Spleen (tissue), 11 donors: Measurements from ENCODE around the gene LSAMP. TPM values are rescaled to one million over a fixed set of nuclear protein-coding genes. Genes with fewer than 3 reads are reported as not detected.

Source experiments
- DNase-seq: peaks from one replicate; pipeline ENCODE4 v3.0.0-alpha.2; 2020
- H3K27ac ChIP-seq, 8 donors: fragments of 200-600 bp; sonication (generic) in 7 of 8; 1 replicate in 4 of 8; 2 replicates in 4 of 8; pipeline versions ENCODE4 v1.5.0 to v1.8.0; 2016 to 2021; ENCODE audit warnings: inconsistent platforms in 4 of 8, mild to moderate bottlenecking in 4 of 8, moderate library complexity in 1 of 8
- H3K27me3 ChIP-seq, 7 donors: fragments of 200-600 bp; sonication (generic) in 6 of 7; replicated peaks in 1 of 7; 1 replicate in 4 of 7; 2 replicates in 3 of 7; pipeline versions ENCODE4 v1.5.0 to v1.8.0; 2016 to 2021; ENCODE audit warnings: inconsistent platforms in 3 of 7, mild to moderate bottlenecking in 1 of 7
- H3K36me3 ChIP-seq, 6 donors: fragments of 200-600 bp; sonication (generic) in 5 of 6; 1 replicate in 4 of 6; 2 replicates in 2 of 6; pipeline versions ENCODE4 v1.5.0 to v1.8.0; 2016 to 2021; ENCODE audit warnings: inconsistent platforms in 2 of 6
- H3K4me1 ChIP-seq, 6 donors: fragments of 200-600 bp; sonication (generic) in 5 of 6; 1 replicate in 3 of 6; 2 replicates in 3 of 6; pipeline versions ENCODE4 v1.5.0 to v1.8.0; 2016 to 2021; ENCODE audit warnings: inconsistent platforms in 3 of 6
- H3K4me3 ChIP-seq, 8 donors: fragments of 200-600 bp; sonication (generic) in 7 of 8; 1 replicate in 4 of 8; 2 replicates in 4 of 8; pipeline versions ENCODE4 v1.5.0 to v1.8.0; 2016 to 2021; ENCODE audit warnings: inconsistent platforms in 4 of 8, mild to moderate bottlenecking in 4 of 8, moderate library complexity in 2 of 8
- H3K9me3 ChIP-seq, 8 donors: fragments of 200-600 bp; sonication (generic) in 7 of 8; 1 replicate in 4 of 8; 2 replicates in 4 of 8; pipeline versions ENCODE4 v1.5.0 to v1.8.0; 2016 to 2021; ENCODE audit warnings: inconsistent platforms in 4 of 8
- CTCF ChIP-seq, 11 experiments: fragments of 200-600 bp in 7 of 11; fragments of 450-650 bp in 4 of 11; sonication (generic) in 4 of 11; IDR thresholded peaks in 8 of 11; conservative IDR thresholded peaks in 3 of 11; 1 replicate in 7 of 11; 2 replicates in 4 of 11; pipeline versions ENCODE4 v1.4.0 to v1.8.0; 2016 to 2021; ENCODE audit warnings: antibody characterized with exemption in 11 of 11, inconsistent platforms in 4 of 11, mild to moderate bottlenecking in 1 of 11
- POLR2A ChIP-seq, 3 donors: fragments of 450-650 bp; IDR thresholded peaks; one replicate each; pipeline ENCODE4 v1.5.1; 2017; ENCODE audit warnings: antibody characterized with exemption in 3 of 3, mild to moderate bottlenecking in 1 of 3
- POLR2AphosphoS5 ChIP-seq, 3 donors: sonication (generic); formaldehyde crosslinking; IDR thresholded peaks; one replicate each; pipeline ENCODE4 v1.5.1; 2017; ENCODE audit warnings: antibody characterized with exemption in 3 of 3
- WGBS, 5 donors: extraction: QIAGEN DNeasy Blood & Tissue Kit in 3 of 5; methylation state at CpG; one replicate each; pipeline versions ENCODE4 v1.1.5 to v1.1.7; 2013 to 2018; 5-methylcytosine and 5-hydroxymethylcytosine counted together
- intact Hi-C: fragments of 100-400 bp; cut with DNase I; formaldehyde crosslinking; loops from one replicate; pipeline ENCODE4 v1.15.0; 2023; ENCODE audit warnings: low total_unique reads
- polyA plus RNA-seq, 3 donors: library from polyadenylated mRNA; stranded (reverse); fragments of 200-250 nt; gene quantifications; one replicate each; pipeline ENCODE4 v1.2.1, GENCODE V29; 2013
- total RNA-seq, 7 donors: library from RNA; depleted of rRNA in 3 of 7; stranded (reverse); fragments of >200 nt in 3 of 7; fragmentation: NEBNext Ultra II Directional in 4 of 7; extraction: Animal tissue kit (Norgen Biotek cat#: 25700) in 4 of 7; gene quantifications; one replicate each; pipeline versions ENCODE4 v1.1.0 to v1.2.1, GENCODE V29; 2016 to 2021
- donor health status: healthy with polysubstance abuse.
- donor health status: DM: no; HTN: no; CAD: no; lungs with moderate emphysema.
- donor health status: DM: no; HTN: no; CAD: no.
- donor health status: Bipolar disorder and iron deficiency.
- donor health status: healthy.
- donor health status: DM: no; HTN: no; CAD: no.
- donor health status: DM: yes; HTN: yes; CAD: no.

LSAMP gene
- total and polyA plus RNA-seq, 10 donors, result 0.45 to 6.8 (median 1.3) TPM

DNA sequence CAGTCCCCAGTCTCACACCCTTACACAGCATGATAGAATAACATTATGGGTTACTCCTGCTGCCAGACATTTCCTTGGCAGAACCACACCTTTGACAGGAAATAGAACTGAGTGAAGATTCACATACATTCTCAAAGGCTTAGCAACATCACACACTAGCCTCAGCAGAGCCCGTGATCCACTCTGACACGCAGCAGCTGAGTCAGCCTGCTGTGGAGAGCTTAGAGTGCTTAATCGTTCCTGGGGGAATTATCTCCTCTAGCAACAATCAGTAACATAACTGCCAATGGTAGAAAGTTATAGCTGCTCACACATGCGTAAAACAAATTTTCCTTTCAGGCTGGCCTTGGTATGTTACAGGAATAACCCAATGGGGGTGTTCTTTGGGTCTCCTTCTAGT is 439.9 kb downstream of the LSAMP start:
- Histone ChIP-seq H3K9me3 (no peaks in the 10 kb centered on the region), H3K36me3 (no peaks in the 10 kb centered on the region), H3K4me3 (no peak overlapping the region), H3K27me3 (no peaks in the 10 kb centered on the region), H3K27ac (no peak overlapping the region), H3K4me1 (no peaks in the 10 kb centered on the region)
- intact Hi-C loops, result no loop called here
- no peak for DNase-seq
- 73 to 90% (median 79%) methylated on average over 4 of the region's 4 CpGs for WGBS, 5 donors
- TF ChIP-seq POLR2A (IDR thresholded peaks at IDR 0.05), result no peak
- no peak for TF ChIP-seq CTCF (IDR thresholded peaks at IDR 0.05 in 8 of 11, conservative IDR thresholded peaks at IDR 0.05 in 3 of 11)
- TF ChIP-seq POLR2AphosphoS5 (IDR thresholded peaks at IDR 0.05), result no peak

DNA sequence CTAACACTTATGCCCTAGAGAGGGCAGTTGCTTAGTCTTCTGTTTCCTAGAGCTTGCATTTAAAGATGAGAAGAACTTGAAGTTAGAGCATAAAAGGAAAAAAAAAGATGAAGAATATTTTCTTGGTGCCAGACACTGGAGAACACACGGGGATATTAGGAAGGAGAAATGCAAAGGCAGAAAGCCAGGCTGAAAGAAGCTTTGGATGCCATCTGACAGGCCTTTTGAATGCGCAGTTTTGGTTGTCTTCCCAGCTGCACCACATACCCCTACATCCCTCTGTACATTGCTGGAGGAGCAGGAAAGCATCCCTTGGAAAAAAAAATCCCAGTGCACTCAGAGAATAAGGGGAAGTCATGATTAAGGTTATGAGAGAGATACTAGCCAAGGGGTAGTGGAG is 443.1 kb downstream of the LSAMP start:
- no peak for TF ChIP-seq POLR2A (IDR thresholded peaks at IDR 0.05)
- TF ChIP-seq CTCF (IDR thresholded peaks at IDR 0.05 in 8 of 11, conservative IDR thresholded peaks at IDR 0.05 in 3 of 11), result no peak
- no peak for TF ChIP-seq POLR2AphosphoS5 (IDR thresholded peaks at IDR 0.05)
- H3K36me3 ChIP-seq, result no peaks in the 10 kb centered on the region
- intact Hi-C loops, result no loop called here
- no peaks in the 10 kb centered on the region for H3K27me3 ChIP-seq
- H3K4me3 ChIP-seq, result no peak overlapping the region
- WGBS, 5 donors, result 72 to 85% (median 76%) methylated on average over 2 of the region's 2 CpGs
- no peak overlapping the region for H3K27ac ChIP-seq
- no peaks in the 10 kb centered on the region for H3K9me3 ChIP-seq
- H3K4me1 ChIP-seq, result no peaks in the 10 kb centered on the region
- DNase-seq, result no peak

DNA sequence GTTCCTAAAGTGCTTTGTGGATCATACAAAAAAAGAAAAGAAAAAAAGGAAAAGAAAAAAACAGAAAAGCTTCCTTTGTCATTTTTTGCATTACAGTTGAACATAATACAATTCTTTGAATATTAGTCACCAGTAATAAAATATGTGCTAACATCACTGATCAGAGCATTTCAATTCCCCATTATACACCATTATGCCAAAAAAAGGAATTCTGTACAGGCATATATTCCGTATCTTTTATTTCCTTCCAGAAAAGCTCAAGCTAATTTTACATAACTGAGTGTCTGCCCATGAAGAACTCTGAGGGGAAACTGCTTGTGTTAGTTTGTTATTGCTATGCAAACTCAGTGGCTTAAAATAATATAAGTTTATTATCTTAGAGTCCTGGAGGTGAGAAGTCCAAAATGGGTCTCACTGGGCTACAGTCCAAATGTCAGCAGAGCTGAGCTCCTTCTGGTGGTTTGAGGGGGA is 444.1 kb downstream of the LSAMP start:
- no peak overlapping the region for H3K4me3 ChIP-seq
- H3K9me3 ChIP-seq, result no peaks in the 10 kb centered on the region
- H3K36me3 ChIP-seq, result no peaks in the 10 kb centered on the region
- no peaks in the 10 kb centered on the region for H3K27me3 ChIP-seq
- no peak overlapping the region for H3K27ac ChIP-seq
- TF ChIP-seq POLR2AphosphoS5 (IDR thresholded peaks at IDR 0.05), result no peak
- TF ChIP-seq POLR2A (IDR thresholded peaks at IDR 0.05), result no peak
- TF ChIP-seq CTCF (IDR thresholded peaks at IDR 0.05 in 8 of 11, conservative IDR thresholded peaks at IDR 0.05 in 3 of 11), result no peak
- intact Hi-C loops, result no loop called here
- no peak for DNase-seq
- 80 to 90% (median 82%) methylated on average over 1 of the region's 1 CpG for WGBS, 5 donors
- H3K4me1 ChIP-seq, result no peaks in the 10 kb centered on the region

DNA sequence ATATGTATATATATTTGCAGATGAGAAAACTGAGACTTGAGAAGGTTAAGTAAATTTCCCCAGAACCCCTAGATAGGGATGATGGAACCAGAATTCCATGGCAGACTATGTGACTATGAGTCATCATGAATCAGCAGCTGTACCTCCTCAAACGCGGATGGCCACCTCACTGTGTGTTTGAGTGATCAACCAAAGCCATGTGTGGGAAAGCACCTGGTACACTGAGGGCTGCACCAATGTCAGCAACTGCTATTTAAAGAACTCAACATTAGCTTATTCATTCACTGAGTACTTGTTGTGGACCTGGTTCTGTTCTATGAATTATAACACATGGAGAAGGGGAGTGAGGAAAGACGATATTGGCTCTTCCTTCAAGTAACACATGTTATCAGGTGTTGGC is 445.0 kb downstream of the LSAMP start:
- intact Hi-C loops, result no loop called here
- H3K27me3 ChIP-seq, result no peaks in the 10 kb centered on the region
- H3K4me3 ChIP-seq, result no peak overlapping the region
- no peaks in the 10 kb centered on the region for H3K4me1 ChIP-seq
- WGBS, 5 donors, result 67 to 88% (median 75%) methylated on average over 3 of the region's 3 CpGs
- no peak overlapping the region for H3K27ac ChIP-seq
- H3K36me3 ChIP-seq, result no peaks in the 10 kb centered on the region
- DNase-seq, result no peak
- no peaks in the 10 kb centered on the region for H3K9me3 ChIP-seq
- TF ChIP-seq CTCF (IDR thresholded peaks at IDR 0.05 in 8 of 11, conservative IDR thresholded peaks at IDR 0.05 in 3 of 11), result no peak
- no peak for TF ChIP-seq POLR2AphosphoS5 (IDR thresholded peaks at IDR 0.05)
- no peak for TF ChIP-seq POLR2A (IDR thresholded peaks at IDR 0.05)
